Measurements from ENCODE around the gene FOXN3. TPM values are rescaled to one million over a fixed set of nuclear protein-coding genes. Genes with fewer than 3 reads are reported as not detected.

FOXN3 gene
- polyA plus RNA-seq, 2 of the 4 experiments (the other 2 are of a cell fraction), result 6.0 to 6.4 TPM

GRCh38 chr14:89237921-89238529, 179.0 kb downstream of the FOXN3 start:
- DNase-seq (ENCODE audit: low read depth in 1 of 2, low spot score in 1 of 2) (peak in 1 of 2 experiments; percentile 19), ATAC-seq (peak; percentile 47 to 66; a peak in 3 of 6 replicates), FAIRE-seq (no peak)
- WGBS (ENCODE audit: missing lambda C conversion rate), result 44% methylated on average over 7 of the region's 7 CpGs
- H3K9me3 ChIP-seq, result no peaks in the 10 kb centered on the region
- no peak overlapping the region for H3K27ac ChIP-seq
- H3K4me3 ChIP-seq, result no peak overlapping the region
- POLR2A ChIA-PET, result no interaction called here
- H3K4me2 ChIP-seq, result no peak overlapping the region
- TF ChIP-seq CTCF (IDR thresholded peaks at IDR 0.05) (peak; percentile 36; the same call in 2 of the 3 replicates), RAD21 (conservative IDR thresholded peaks at IDR 0.05 in 1 of 2, IDR thresholded peaks at IDR 0.05 in 1 of 2) (peak; percentile 27 to 35; a peak in 3 of 5 replicates), RARB (CRISPR knock-in tag; IDR thresholded peaks at IDR 0.05) (no peak), SMC3 (IDR thresholded peaks at IDR 0.05) (peak; percentile 24; the same call in 2 of the 3 replicates)
- CTCF ChIA-PET, result interaction anchor here (1.0 to 1.6 kb wide), 4 partner anchors 9 to 60 kb away, joined by 3 to 5 read pairs (median 3); no protein-coding TSS in a partner anchor
- H3K4me1 ChIP-seq, result no peaks in the 10 kb centered on the region

- no peak for ATAC-seq
- no peak for DNase-seq (ENCODE audit: low read depth in 1 of 2, low spot score in 1 of 2)
- Histone ChIP-seq H3K4me2 (no peak overlapping the region), H3K4me3 (no peak overlapping the region), H3K4me1 (no peaks in the 10 kb centered on the region), H3K27ac (no peak overlapping the region), H3K9me3 (no peaks in the 10 kb centered on the region)
- FAIRE-seq, result no peak
- POLR2A ChIA-PET, result no interaction called here
- TF ChIP-seq HEYL (CRISPR knock-in tag; IDR thresholded peaks at IDR 0.05) (no peak), BHLHE40 (IDR thresholded peaks at IDR 0.05; ENCODE audit: low read depth, low read length) (no peak), CBX2 (IDR thresholded peaks at IDR 0.05; ENCODE audit: borderline replicate concordance, low read depth) (no peak), CBX8 (IDR thresholded peaks at IDR 0.05) (no peak), FOSB (CRISPR knock-in tag; IDR thresholded peaks at IDR 0.05) (no peak)
- CTCF ChIA-PET, result interaction anchor here (0.7 kb wide), 1 partner anchor 196 kb away, joined by 3 read pairs; no protein-coding TSS in a partner anchor
These were observed 180.2 kb downstream of the FOXN3 start for GRCh38 chr14:89236851-89237250.

- Histone ChIP-seq H3K9me3 (no peaks in the 10 kb centered on the region), H3K4me1 (no peaks in the 10 kb centered on the region), H3K4me2 (no peak overlapping the region), H3K4me3 (no peak overlapping the region), H3K27ac (no peak overlapping the region)
- DNase-seq (ENCODE audit: low read depth in 1 of 2, low spot score in 1 of 2) (no peak), ATAC-seq (no peak), FAIRE-seq (no peak)
- POLR2A ChIA-PET, result no interaction called here
- TF ChIP-seq POLR2A (IDR thresholded peaks at IDR 0.05; ENCODE audit: low read length) (no peak), SREBF2 (IDR thresholded peaks at IDR 0.05) (no peak), NR3C1 (IDR thresholded peaks at IDR 0.05) (no peak), ATOH8 (CRISPR knock-in tag; IDR thresholded peaks at IDR 0.05; ENCODE audit: low read depth) (no peak), MAFK (IDR thresholded peaks at IDR 0.05; ENCODE audit: partially characterized antibody) (no peak), MAX (IDR thresholded peaks at IDR 0.05) (no peak), FOSB (CRISPR knock-in tag; IDR thresholded peaks at IDR 0.05) (no peak), CEBPB (IDR thresholded peaks at IDR 0.05) (no peak), FOXS1 (CRISPR knock-in tag; IDR thresholded peaks at IDR 0.05) (no peak), ELK1 (IDR thresholded peaks at IDR 0.05; ENCODE audit: low read depth, low read length) (no peak), RNF2 (IDR thresholded peaks at IDR 0.05; ENCODE audit: borderline replicate concordance, low read depth) (no peak), PBX3 (IDR thresholded peaks at IDR 0.05) (no peak), ZC3H11A (IDR thresholded peaks at IDR 0.05) (no peak)
- 93% methylated on average over 2 of the region's 2 CpGs for WGBS (ENCODE audit: missing lambda C conversion rate)
- CTCF ChIA-PET, result interaction anchor here (1.2 kb wide), 1 partner anchor 10 kb away, joined by 3 read pairs; no protein-coding TSS in a partner anchor
These were observed 183.8 kb downstream of the FOXN3 start for GRCh38 chr14:89233184-89233583.
